GM23338 (cell line): ENCODE data around the gene P2RY13.

Experiments used
- CREB1 ChIP-seq: fragments of 250-450 bp; sonication (Bioruptor Pico); IDR thresholded peaks from 2 replicates; pipeline ENCODE4 v1.5.0; 2020; ENCODE audit warnings: low read depth, mild to moderate bottlenecking, moderate library complexity
- ETS1 ChIP-seq: IDR thresholded peaks from 2 replicates; pipeline ENCODE4 v1.6.1; 2016; ENCODE audit warnings: antibody characterized with exemption
- EZH2 ChIP-seq: fragments of 200-600 bp; sonication (generic); IDR thresholded peaks from one replicate; pipeline ENCODE4 v1.8.0; 2017; ENCODE audit warnings: antibody characterized with exemption, mild to moderate bottlenecking, low read depth; ENCODE audit not compliant: unreplicated experiment
- EZH2phosphoT487 ChIP-seq: fragments of 200-600 bp; sonication (generic); IDR thresholded peaks from one replicate; pipeline ENCODE4 v1.8.1; 2018; ENCODE audit warnings: antibody characterized with exemption; ENCODE audit not compliant: unreplicated experiment
- JUNB ChIP-seq: IDR thresholded peaks from one replicate; pipeline ENCODE4 v1.6.1; 2016; ENCODE audit warnings: antibody characterized with exemption; ENCODE audit not compliant: unreplicated experiment
- NANOG ChIP-seq: IDR thresholded peaks from 2 replicates; pipeline ENCODE4 v1.6.1; 2016; ENCODE audit warnings: antibody characterized with exemption, borderline replicate concordance
- POLR2AphosphoS5 ChIP-seq: IDR thresholded peaks from 2 replicates; pipeline ENCODE4 v1.6.1; 2016; ENCODE audit warnings: antibody characterized with exemption, low read depth
- STAT1 ChIP-seq: IDR thresholded peaks from one replicate; pipeline ENCODE4 v1.6.1; 2016; ENCODE audit warnings: antibody characterized with exemption; ENCODE audit not compliant: unreplicated experiment
- ZNF114 ChIP-seq: fragments of 250-450 bp; sonication (Bioruptor Pico); IDR thresholded peaks from 2 replicates; pipeline ENCODE4 v1.5.0; 2020; ENCODE audit warnings: mild to moderate bottlenecking, moderate library complexity
- ZNF331 ChIP-seq: fragments of 250-450 bp; sonication (Bioruptor Pico); IDR thresholded peaks from 2 replicates; pipeline ENCODE4 v1.5.0; 2020; ENCODE audit warnings: low read depth, mild to moderate bottlenecking, moderate library complexity
- TF ChIP-seq, protein P1 (sequence below), 2 experiments: fragments of 200-600 bp in 1 of 2; sonication (generic) in 1 of 2; conservative IDR thresholded peaks; 2 replicates each; pipeline versions ENCODE4 v1.5.1 to v1.6.1; 2016 to 2017; ENCODE audit warnings: antibody characterized with exemption in 2 of 2, low read depth in 2 of 2, mild to moderate bottlenecking in 2 of 2, moderate library complexity in 1 of 2
- TF ChIP-seq, protein P2 (sequence below): IDR thresholded peaks from one replicate; pipeline ENCODE4 v1.6.1; 2018; ENCODE audit warnings: antibody characterized with exemption; ENCODE audit not compliant: unreplicated experiment
- TF ChIP-seq, protein P3 (sequence below): fragments of 250-450 bp; sonication (Bioruptor Pico); IDR thresholded peaks from 2 replicates; pipeline ENCODE4 v1.5.0; 2020; ENCODE audit warnings: mild to moderate bottlenecking, moderate library complexity

DNA sequence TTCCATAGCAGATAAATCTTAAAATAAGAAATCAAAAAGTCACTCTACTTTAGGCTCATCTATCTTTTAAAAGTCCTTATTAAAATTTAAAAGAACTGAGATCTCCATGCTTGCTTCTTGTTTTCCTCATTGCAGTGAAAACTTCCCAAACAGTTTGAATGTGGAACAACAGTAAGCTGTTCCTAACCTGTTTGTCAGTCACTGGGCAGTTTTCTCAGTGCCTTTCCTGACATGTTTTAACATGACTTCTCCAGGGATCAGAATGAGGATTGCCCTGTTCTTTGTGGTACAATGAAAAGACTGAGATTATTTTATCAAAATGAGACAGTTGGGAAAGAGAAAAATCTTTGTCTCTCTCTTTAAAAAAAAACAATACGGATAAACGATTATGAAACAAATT is 13.5 kb downstream of the P2RY13 start:
- TF ChIP-seq EZH2 (no peak), JUNB (no peak), POLR2AphosphoS5 (no peak), ETS1 (no peak), STAT1 (no peak), CREB1 (CRISPR knock-in tag) (no peak), EZH2phosphoT487 (no peak), ZNF114 (CRISPR knock-in tag) (no peak), NANOG (no peak), ZNF331 (CRISPR knock-in tag) (no peak)
- TF ChIP-seq, protein P1, sequence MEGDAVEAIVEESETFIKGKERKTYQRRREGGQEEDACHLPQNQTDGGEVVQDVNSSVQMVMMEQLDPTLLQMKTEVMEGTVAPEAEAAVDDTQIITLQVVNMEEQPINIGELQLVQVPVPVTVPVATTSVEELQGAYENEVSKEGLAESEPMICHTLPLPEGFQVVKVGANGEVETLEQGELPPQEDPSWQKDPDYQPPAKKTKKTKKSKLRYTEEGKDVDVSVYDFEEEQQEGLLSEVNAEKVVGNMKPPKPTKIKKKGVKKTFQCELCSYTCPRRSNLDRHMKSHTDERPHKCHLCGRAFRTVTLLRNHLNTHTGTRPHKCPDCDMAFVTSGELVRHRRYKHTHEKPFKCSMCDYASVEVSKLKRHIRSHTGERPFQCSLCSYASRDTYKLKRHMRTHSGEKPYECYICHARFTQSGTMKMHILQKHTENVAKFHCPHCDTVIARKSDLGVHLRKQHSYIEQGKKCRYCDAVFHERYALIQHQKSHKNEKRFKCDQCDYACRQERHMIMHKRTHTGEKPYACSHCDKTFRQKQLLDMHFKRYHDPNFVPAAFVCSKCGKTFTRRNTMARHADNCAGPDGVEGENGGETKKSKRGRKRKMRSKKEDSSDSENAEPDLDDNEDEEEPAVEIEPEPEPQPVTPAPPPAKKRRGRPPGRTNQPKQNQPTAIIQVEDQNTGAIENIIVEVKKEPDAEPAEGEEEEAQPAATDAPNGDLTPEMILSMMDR (conservative IDR thresholded peaks at IDR 0.05; ENCODE audit: low read depth in 2 of 2): no peak
- TF ChIP-seq, protein P2, sequence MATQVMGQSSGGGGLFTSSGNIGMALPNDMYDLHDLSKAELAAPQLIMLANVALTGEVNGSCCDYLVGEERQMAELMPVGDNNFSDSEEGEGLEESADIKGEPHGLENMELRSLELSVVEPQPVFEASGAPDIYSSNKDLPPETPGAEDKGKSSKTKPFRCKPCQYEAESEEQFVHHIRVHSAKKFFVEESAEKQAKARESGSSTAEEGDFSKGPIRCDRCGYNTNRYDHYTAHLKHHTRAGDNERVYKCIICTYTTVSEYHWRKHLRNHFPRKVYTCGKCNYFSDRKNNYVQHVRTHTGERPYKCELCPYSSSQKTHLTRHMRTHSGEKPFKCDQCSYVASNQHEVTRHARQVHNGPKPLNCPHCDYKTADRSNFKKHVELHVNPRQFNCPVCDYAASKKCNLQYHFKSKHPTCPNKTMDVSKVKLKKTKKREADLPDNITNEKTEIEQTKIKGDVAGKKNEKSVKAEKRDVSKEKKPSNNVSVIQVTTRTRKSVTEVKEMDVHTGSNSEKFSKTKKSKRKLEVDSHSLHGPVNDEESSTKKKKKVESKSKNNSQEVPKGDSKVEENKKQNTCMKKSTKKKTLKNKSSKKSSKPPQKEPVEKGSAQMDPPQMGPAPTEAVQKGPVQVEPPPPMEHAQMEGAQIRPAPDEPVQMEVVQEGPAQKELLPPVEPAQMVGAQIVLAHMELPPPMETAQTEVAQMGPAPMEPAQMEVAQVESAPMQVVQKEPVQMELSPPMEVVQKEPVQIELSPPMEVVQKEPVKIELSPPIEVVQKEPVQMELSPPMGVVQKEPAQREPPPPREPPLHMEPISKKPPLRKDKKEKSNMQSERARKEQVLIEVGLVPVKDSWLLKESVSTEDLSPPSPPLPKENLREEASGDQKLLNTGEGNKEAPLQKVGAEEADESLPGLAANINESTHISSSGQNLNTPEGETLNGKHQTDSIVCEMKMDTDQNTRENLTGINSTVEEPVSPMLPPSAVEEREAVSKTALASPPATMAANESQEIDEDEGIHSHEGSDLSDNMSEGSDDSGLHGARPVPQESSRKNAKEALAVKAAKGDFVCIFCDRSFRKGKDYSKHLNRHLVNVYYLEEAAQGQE: no peak
- TF ChIP-seq, protein P3, sequence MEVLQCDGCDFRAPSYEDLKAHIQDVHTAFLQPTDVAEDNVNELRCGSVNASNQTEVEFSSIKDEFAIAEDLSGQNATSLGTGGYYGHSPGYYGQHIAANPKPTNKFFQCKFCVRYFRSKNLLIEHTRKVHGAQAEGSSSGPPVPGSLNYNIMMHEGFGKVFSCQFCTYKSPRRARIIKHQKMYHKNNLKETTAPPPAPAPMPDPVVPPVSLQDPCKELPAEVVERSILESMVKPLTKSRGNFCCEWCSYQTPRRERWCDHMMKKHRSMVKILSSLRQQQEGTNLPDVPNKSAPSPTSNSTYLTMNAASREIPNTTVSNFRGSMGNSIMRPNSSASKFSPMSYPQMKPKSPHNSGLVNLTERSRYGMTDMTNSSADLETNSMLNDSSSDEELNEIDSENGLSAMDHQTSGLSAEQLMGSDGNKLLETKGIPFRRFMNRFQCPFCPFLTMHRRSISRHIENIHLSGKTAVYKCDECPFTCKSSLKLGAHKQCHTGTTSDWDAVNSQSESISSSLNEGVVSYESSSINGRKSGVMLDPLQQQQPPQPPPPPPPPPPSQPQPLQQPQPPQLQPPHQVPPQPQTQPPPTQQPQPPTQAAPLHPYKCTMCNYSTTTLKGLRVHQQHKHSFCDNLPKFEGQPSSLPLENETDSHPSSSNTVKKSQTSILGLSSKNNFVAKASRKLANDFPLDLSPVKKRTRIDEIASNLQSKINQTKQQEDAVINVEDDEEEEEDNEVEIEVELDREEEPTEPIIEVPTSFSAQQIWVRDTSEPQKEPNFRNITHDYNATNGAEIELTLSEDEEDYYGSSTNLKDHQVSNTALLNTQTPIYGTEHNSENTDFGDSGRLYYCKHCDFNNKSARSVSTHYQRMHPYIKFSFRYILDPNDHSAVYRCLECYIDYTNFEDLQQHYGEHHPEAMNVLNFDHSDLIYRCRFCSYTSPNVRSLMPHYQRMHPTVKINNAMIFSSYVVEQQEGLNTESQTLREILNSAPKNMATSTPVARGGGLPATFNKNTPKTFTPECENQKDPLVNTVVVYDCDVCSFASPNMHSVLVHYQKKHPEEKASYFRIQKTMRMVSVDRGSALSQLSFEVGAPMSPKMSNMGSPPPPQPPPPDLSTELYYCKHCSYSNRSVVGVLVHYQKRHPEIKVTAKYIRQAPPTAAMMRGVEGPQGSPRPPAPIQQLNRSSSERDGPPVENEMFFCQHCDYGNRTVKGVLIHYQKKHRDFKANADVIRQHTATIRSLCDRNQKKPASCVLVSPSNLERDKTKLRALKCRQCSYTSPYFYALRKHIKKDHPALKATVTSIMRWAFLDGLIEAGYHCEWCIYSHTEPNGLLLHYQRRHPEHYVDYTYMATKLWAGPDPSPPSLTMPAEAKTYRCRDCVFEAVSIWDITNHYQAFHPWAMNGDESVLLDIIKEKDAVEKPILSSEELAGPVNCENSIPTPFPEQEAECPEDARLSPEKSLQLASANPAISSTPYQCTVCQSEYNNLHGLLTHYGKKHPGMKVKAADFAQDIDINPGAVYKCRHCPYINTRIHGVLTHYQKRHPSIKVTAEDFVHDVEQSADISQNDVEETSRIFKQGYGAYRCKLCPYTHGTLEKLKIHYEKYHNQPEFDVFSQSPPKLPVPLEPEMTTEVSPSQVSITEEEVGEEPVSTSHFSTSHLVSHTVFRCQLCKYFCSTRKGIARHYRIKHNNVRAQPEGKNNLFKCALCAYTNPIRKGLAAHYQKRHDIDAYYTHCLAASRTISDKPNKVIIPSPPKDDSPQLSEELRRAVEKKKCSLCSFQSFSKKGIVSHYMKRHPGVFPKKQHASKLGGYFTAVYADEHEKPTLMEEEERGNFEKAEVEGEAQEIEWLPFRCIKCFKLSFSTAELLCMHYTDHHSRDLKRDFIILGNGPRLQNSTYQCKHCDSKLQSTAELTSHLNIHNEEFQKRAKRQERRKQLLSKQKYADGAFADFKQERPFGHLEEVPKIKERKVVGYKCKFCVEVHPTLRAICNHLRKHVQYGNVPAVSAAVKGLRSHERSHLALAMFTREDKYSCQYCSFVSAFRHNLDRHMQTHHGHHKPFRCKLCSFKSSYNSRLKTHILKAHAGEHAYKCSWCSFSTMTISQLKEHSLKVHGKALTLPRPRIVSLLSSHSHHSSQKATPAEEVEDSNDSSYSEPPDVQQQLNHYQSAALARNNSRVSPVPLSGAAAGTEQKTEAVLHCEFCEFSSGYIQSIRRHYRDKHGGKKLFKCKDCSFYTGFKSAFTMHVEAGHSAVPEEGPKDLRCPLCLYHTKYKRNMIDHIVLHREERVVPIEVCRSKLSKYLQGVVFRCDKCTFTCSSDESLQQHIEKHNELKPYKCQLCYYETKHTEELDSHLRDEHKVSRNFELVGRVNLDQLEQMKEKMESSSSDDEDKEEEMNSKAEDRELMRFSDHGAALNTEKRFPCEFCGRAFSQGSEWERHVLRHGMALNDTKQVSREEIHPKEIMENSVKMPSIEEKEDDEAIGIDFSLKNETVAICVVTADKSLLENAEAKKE (CRISPR knock-in tag): no peak
